ENCODE measurements around the gene OOEP.

OOEP gene

DNA sequence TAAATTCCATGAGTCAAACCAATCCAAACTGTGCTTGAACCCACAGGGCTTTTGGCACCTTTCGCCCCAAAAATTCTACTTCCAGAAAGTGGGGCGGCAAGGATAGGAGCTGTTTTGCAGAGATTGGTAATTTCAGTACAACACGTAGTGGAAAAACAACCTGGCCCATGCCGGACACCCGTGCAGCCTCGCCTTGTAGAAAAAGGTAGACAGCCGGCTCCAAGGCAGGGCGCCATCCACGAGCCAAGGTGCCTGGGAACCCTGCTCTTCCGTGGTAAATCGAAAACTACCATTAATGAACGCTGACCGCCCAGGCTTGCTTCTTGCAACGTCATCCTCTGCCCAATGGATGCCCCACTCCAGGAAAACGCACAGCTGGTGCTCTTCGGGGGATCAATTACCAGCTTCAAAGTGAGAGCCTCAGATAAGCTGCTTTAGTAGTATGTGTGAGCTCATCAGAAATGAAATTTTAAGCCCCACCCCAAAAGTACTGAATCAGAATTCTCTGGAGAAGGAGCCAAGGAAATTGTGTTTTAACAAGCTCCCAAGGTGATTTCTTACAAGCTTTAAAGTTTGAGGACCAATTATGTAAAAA is 1.8 kb downstream of the OOEP start:
- H3K4me3 ChIP-seq (ENCODE audit: low read depth, low read length), result no peak overlapping the region

DNA sequence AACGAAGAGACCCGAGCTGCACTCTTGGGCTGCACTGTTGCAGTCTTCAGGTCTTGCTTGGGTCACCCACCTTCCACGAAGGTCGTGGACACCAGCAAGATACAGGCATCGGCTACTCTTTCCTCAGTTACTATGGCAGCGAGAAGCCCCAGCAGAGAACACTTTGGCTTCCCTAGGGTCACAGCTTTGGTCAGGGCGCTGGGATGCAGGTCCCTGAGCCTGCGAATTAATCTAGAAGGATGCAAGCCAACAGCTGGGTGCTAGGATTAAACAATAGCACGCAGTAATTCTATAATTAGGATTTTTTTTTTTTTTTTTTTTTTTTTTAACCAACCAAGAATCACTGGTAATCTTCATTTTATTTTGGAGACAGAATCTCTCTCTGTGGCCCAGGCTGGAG is 5.1 kb downstream of the OOEP start:
- H3K4me3 ChIP-seq (ENCODE audit: low read depth, low read length), result no peak overlapping the region

GRCh38 chr6:73364121-73364520 is 5.6 kb downstream of the OOEP start:
- H3K4me3 ChIP-seq (ENCODE audit: low read depth, low read length), result no peak overlapping the region

GRCh38 chr6:73363537-73363875 is 6.2 kb downstream of the OOEP start:
- no peak overlapping the region for H3K4me3 ChIP-seq (ENCODE audit: low read depth, low read length)

DNA sequence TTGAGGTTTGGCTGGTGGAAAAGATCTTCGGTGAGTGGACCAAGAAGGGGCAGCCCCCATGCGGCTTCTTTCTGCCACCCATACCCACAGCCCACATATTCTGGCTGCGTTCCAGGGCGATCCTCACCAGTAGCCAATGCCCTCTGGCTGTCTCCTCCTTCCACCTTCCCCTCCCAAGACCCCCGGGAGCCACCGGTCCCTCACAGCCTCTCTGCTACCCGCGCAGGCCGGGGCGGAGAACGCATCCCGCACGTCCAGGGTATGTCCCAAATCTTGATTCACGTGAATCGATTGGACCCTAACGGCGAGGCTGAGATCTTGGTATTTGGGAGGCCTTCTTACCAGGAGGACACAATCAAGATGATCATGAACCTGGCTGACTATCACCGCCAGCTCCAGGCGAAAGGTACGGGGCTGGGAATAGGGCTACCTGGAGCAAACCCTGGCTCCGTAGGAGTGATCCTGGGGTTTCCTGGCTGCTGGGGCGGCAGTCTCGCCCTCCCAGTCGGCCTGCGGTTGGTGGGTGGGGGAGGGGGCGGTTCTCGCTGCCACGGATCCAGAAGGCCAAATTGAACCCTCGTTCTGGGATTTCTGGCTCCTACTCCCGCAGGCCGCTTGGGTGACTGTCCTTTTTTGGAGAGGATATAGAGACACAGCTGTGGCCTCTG is 6.7 kb downstream of the OOEP start:
- no peak overlapping the region for H3K4me3 ChIP-seq (ENCODE audit: low read depth, low read length)

GRCh38 chr6:73362358-73362757 is 7.3 kb downstream of the OOEP start, which contains the start of gene KHDC3L:
Gene KHDC3L (plus strand): TSS chr6:73362658. CDS start chr6:73362730, 72 bp downstream.
- no peak within 1 kb of the TSS for H3K4me3 ChIP-seq (ENCODE audit: low read depth, low read length)

DNA sequence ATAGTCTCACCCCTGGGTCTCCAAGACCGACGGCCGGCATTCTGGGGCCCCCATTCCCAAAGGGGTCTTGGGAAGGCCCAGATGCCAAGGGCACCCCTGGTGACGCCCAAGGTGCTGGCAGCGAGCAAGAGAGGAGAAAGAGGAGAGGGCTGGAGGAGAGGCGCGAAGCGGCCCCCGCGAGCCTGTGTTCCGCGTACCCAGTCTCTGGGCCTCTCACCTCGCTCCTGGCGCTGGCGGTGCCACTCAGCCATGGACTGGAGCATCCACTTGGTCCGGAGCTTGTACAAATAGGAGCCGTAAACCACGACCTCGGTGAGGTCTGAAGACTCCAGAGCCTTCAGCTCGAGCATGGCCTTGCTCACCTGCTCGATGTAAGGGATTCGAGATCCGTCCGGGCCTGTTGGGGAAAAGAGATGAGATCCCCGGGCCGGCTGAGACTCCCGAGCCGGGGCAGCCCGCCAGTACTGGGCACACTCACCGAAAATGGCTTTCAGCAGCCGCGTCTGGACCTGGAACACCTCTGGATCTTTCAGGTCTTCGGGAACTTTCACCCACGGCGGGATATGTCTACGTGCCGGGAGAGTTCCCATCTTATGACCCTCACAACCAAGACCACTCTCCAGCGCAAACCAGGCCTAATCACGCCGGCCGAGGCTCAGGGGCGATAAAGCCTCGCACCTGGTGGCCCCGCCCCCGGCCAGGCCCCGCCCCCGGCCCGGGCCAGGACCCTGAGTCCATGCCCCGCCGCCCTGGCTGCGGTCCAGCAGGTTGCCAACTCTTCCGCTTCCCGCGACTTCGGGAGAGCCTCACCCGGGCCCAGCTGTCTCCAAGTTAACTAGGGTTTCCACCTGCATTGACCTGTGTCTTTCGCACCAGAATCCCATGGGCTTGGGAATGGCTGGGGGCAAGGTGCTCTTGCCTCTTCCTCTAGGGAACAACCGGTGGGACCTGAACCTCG is 15.8 kb downstream of the OOEP start, which contains the start of gene DPPA5:
DPPA5 (minus strand) TSS at position 641 of the 958 bp plus-strand sequence; CDS start at position 590, 51 bp downstream.
- H3K4me3 ChIP-seq (ENCODE audit: low read depth, low read length), result no peak within 1 kb of the TSS

DNA sequence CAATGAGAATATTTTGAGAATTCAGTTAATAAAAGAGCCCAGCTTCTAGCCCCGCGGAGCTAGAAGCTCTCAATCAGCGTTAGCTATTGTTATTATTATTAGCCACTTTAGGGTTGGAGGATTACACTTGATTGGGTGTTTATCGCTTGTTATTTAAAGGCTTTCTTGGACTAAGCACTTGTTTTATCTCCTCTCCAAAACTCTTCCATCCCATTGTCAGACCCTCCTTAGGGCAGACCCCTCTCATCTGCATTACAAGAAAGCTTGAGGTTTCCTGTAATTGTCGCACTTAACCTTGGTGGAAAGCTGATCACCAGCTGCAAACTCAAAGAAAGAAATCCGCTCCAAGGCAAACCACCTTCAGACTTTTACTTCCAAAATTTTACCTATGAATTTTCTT is 20.4 kb downstream of the OOEP start:
- H3K4me3 ChIP-seq (ENCODE audit: low read depth, low read length), result no peak overlapping the region

DNA sequence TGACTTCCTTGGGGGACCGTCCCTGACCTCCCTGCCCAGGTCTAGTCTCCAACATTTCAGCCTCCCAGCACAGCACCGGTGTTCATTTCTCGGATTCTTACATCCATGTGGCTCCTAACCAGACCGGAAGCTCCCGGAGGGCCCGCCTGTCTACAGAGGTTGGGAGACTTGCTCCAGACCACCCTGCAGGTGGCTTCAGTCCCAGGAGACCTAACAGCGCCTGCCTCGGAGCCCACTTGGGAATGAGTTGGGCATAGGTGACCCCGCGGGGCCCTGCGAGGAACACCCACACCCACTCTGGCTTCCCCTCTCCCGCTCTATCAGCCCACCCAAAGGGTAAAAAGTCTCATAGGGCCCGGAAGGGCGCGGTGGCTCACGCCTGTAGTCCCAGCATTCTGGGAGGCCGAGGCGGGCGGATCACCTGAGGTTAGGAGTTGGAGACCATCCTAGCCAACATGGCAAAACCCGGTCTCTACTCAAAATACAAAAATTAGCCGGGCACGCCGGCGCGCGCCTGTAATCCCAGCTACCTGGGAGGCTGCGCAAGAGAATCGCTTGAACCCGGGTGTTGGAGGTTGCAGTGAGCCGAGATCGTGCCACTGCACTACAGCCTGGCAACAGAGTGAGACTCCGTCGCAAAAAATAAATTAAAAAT is 21.0 kb downstream of the OOEP start:
- no peak overlapping the region for H3K4me3 ChIP-seq (ENCODE audit: low read depth, low read length)

DNA sequence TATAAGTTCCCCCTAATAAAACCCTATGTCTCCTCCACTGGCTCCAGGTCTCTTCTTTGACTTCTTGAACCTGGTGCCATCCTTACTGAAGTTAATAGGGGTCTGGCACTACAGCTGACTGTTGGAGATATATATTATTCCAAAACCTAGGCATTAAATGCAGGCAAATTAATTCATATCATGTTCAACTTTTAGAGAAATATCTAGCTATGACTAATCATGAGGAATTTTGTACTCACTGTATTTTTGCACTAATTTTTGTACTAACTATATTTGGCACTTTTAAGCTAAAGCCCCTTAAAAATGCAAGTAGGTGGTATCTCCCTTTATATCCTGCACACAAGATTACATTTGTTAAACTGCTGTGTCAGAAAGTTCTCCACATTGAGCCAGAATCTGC is 26.5 kb downstream of the OOEP start:
- H3K4me3 ChIP-seq (ENCODE audit: low read depth, low read length), result no peak overlapping the region

DNA sequence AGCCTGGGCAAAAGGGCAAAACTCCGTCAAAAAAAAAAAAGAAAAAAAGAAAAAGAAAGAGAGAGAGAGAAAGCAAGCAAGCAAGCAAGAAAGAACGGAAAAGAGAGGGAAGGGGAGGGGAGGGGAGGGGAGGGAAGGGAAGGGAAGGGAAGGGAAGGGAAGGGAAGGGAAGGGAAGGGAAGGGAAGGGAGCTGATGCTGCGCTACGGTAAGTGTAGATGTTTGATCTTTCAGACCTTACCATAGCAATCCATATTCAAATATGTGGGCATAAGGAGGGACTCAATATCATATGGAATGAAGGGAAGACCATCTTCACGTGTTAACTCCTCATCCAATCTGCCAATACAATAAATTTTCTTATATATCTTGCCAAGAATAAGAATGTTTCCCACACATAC is 27.5 kb downstream of the OOEP start:
- H3K4me3 ChIP-seq (ENCODE audit: low read depth, low read length), result no peak overlapping the region

DNA sequence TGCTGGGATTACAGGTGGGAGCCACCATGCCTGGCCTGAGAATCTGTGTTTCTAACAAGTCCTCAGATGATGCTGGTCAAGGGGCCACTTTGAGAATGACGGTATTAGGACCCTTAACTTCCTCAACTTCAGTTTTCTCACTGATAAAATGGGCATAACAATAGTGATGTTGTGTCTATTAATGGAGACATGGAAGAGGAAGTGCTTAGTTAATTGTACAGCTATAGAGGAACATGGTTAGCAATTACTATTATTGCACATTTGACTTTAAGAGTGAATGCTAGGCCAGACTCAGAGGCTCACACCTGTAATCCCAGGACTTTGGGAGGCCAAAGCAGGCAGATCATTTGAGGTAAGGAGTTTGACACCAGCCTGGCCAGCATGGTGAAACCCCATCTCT is 28.4 kb downstream of the OOEP start:
- no peak overlapping the region for H3K4me3 ChIP-seq (ENCODE audit: low read depth, low read length)

DNA sequence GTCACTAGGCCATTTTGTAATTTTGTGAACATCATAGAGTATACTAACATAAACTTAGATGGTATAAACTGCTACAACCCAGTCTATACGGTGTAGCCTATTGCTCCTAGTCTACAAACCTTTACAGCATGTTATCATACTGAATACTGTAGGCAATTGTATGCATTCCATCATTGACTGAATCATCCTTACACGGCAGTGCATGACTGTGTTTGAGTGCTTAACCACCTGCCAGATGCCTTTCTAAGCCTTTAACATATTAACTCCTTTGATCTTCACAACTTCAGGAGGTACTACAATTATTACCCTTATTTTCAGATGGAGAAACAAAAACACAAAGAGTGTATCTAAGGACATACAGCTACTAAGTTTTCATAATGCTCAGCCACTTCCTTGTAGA is 29.6 kb downstream of the OOEP start:
- no peak overlapping the region for H3K4me3 ChIP-seq (ENCODE audit: low read depth, low read length)

GRCh38 chr6:73339340-73339739 is 30.4 kb downstream of the OOEP start:
- H3K4me3 ChIP-seq (ENCODE audit: low read depth, low read length), result no peak overlapping the region

- no peak overlapping the region for H3K4me3 ChIP-seq (ENCODE audit: low read depth, low read length)
These were observed 40.5 kb downstream of the OOEP start for GRCh38 chr6:73329201-73329600.

DNA sequence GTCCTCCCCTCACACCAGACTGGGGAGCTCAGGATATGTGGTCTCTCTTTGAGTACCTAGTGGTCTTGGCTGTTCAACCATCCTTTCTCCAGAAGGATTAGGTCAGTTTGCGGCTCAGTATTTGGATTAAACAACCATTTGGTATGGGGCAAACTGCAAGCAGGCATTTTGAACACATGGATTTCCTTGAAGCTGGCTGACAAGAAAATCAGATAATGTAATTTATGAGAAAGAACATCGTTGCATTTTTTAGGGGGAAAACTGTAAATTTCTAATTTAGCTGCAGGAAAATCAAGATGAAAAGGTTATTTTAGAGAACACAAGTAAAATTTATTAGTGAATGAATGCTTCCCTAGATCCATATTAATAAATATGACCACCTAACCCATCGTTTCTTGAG is 40.9 kb downstream of the OOEP start:
- no peak overlapping the region for H3K4me3 ChIP-seq (ENCODE audit: low read depth, low read length)

GRCh38 chr6:73325656-73326055 is 44.0 kb downstream of the OOEP start:
- H3K4me3 ChIP-seq (ENCODE audit: low read depth, low read length), result no peak overlapping the region

- H3K4me3 ChIP-seq (ENCODE audit: low read depth, low read length), result no peak overlapping the region
These were observed 46.4 kb downstream of the OOEP start for GRCh38 chr6:73323323-73323722.
